NCI-H2196 (cell line): Measurements from ENCODE around the gene CDKN2AIP.
"Not testable (repeated sequence)": the region's sequence is repeated elsewhere in the genome, so short reads cannot be mapped to it uniquely, and the experiment has no call there.

ENCODE experiments used
- DNase-seq: peaks from one replicate; lab custom pipeline; 2025; ENCODE audit not compliant: unreplicated experiment; lab: John Stamatoyannopoulos, UW

The CDKN2AIP gene

GRCh38 chr4:183445097-183445428 lies 627 bp downstream of the CDKN2AIP start:
- DNase-seq = no peak

DNA sequence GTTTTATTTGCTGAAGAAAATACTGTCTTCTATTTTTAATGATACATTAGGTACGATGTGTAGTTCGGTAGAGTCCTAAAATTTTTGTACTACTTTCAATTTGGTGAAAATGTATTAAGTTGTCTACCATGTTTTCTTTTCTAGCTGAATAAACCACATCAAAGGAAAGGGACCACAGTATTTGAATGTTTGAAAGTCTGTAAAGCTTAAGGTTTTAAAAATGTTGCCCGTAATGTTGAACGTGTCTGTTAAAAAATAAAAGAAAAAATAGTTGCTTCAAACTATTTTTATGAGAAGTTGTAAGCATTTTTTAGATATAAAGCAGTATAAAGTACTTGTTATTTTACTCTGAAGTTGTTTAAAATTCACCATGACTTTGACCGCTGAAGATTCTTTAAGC lies 3.2 kb downstream of the CDKN2AIP start:
- no peak for DNase-seq

GRCh38 chr4:183448436-183448835 lies 4.0 kb downstream of the CDKN2AIP start:
- no peak for DNase-seq

GRCh38 chr4:183449193-183449882 lies 4.9 kb downstream of the CDKN2AIP start:
- no peak for DNase-seq

DNA sequence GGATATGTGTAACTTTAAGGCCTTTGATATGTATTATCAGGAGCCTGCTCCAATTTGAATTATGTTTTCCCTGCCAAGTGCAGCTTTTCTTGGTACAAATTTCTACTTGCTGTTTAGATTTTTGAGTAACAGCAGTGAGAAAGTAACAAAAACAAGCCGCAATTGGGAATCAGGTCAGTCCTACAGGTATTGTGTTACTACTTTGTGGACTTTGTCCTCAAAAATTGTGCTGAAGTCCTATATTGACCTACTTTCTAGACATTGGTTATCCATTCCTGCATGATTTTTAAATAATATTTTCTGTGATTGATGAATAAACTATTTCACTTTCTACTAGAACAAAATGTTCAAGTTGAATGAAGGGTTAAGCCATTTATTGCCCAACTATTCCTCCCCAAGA lies 5.7 kb downstream of the CDKN2AIP start:
- DNase-seq = no peak

DNA sequence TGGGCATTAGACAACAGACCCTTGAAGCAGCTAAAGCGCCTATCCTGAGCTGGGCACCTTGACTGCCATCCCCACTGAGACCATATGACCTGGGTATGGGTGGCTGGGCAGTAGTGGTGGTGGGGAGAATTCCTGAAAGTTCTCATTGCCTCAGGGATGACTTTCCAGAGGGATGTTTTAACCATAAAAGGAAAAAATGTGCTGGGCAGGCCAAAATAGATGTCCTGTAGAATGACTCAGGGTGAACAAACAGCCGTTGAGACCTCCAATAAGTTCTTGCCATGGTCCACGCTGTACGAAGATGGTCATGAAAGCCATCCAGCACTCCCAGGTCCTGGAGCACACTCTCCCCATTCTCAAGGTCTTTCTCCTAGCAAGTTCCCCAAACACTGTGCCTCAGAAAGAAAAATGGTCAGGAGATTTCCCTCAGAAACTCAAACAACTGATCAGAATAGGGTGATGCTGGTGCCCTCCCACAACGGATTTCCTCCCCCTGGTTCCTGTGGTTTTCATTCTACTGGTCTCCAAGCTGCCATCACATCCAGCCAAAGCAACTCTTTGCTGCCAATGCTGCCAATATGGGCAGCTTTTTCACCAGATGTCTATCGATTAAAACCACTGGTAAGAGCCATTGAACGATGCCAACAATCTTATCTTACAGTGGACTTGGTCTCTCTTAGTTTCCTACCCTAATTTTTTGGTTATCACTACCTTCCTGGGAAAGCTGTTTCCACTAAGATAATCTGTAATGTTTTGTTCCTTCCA lies 11.2 kb downstream of the CDKN2AIP start:
- no peak for DNase-seq

GRCh38 chr4:183458005-183458404 lies 13.6 kb downstream of the CDKN2AIP start:
- no peak for DNase-seq

GRCh38 chr4:183463903-183464619 lies 19.6 kb downstream of the CDKN2AIP start:
- not testable (repeated sequence) for DNase-seq

DNA sequence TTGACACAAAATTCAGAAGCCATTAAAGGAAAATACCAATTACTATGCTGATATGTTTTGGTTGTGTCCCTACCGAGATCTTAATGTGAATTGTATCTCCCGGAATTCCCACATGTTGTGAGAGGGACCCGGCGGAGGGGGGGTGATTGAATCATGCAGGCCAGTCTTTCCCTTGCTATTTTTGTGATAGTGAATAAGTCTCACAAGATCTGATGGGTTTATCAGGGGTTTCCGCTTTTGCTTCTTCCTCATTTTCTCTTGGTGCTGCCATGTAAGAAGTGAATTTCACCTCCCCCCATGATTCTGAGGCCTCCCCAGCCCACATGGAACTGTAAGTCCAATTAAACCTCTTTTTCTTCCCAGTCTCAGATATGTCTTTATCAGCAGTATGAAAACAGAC lies 21.4 kb downstream of the CDKN2AIP start:
- DNase-seq = not testable (repeated sequence)

GRCh38 chr4:183467246-183467645 lies 22.8 kb downstream of the CDKN2AIP start:
- DNase-seq = no peak

DNA sequence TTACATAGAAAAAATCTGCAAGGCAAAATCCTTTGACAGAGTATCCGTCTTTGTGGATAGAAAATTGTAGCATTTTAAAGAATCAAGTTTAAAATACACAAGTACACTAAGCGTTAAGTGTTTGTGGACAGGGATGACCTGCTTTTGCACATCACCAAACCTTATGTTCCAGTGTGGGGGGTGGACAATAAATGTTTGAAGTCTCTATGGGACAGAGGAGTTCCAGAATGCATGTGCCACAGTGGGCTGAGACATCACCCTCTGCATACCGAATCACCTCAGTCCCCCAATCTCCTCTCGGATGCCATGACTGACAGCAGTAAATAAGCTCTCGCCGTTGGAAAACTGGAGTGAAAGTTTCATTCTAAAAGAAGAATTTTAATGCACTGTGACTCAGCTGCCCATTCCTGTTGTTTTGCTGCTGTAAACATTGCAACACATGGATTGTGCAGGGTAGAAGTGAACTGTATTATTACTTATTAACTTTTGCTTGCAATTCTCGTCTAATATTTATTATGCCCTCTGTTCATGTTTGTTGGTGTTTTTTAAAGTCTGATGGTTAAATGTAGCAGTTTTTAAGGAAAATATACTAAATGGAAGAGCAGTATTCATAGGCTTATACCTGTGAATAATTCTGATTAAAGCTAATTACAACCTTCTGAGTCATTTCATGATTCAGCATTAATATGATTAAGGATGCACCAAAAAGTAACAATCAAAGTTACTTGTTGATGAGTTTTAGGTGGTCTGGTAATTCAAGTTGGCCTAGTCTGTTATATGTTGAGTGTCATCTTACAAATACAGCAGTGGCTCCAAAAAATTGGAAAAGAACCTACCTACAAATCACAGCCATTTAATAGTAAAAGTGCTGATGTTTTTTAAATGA lies 24.0 kb downstream of the CDKN2AIP start:
- DNase-seq = no peak

GRCh38 chr4:183469285-183469684 lies 24.8 kb downstream of the CDKN2AIP start:
- no peak for DNase-seq

- no peak for DNase-seq
These were observed 25.5 kb downstream of the CDKN2AIP start for GRCh38 chr4:183469936-183470335.

- no peak for DNase-seq
These were observed 26.4 kb downstream of the CDKN2AIP start for GRCh38 chr4:183470821-183471220.

DNA sequence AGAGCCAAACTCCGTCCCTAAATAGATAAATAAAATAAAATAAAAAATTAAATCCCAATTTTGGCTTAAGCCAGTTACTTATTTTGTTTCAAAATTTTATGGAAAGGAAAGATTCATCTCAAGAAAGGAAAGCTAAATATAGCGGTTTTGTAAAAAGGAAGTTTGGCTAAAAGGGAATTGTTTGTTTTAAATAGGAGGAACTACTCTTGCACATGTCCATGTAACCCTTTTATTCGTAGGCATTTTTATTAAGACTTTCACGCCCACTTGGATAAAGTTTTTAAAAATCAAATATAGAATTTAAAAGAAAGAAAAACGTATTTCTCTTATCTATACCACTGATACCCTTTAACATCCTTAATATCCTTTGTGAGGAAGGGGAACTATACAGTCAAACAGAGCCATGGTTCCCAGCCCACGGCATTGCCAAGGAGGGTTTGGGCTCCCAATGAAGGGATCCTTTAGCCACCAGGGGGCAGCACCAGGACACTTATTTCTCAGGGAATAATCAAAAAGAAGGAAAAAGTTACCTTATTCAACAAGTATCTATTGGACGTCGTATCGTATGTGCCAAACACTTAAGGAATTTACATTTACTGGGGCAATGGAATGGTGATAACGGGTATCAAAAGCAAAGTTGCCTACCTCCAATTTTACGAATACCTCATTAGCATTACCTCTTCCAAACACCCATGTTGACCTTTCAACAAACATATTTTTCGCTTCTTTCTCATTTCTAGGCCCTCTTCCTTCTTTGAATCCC lies 27.7 kb downstream of the CDKN2AIP start:
- DNase-seq = peak; percentile 56

- no peak for DNase-seq
These were observed 33.7 kb downstream of the CDKN2AIP start for GRCh38 chr4:183478123-183478522.

DNA sequence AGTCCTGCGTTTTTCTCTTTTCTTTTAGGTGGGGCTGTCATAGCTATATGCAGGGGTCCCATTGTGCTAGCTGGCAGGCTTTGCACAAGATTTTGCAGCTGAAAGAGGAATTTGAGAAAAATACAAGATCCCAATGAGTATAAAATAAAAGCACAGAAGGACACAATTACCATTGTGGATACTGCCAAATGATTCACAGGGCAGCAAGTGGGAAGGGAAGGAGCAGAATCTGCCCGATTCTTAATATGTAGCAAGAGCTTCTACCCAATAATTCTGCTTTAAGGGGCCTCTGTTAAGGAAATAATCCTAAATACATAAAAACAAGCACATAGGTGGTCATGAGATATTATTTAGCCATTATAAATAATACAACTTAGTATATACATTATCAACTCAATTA lies 34.5 kb downstream of the CDKN2AIP start:
- DNase-seq = no peak

- DNase-seq = not testable (repeated sequence)
These were observed 38.2 kb downstream of the CDKN2AIP start for GRCh38 chr4:183482515-183483095.

- no peak for DNase-seq
These were observed 39.6 kb downstream of the CDKN2AIP start for GRCh38 chr4:183483997-183484396.
